BLaER1 treated with 17β-estradiol and CSF1 and Interleukin-3, amounts not matched to agents 10 nM and 100 nM (cell line): ENCODE measurements around the gene BIVM.
"Not testable (repeated sequence)": the region's sequence is repeated elsewhere in the genome, so short reads cannot be mapped to it uniquely, and the experiment has no call there.

Experiments used
- H3K27ac ChIP-seq, 11 experiments: shearing (Covaris generic); formaldehyde crosslinking; 2 replicates each; pipeline ENCODE4 v1.8.1; 2022
- H3K27me3 ChIP-seq, 11 experiments: shearing (Covaris generic); formaldehyde crosslinking; 2 replicates each; pipeline ENCODE4 v1.8.1; 2022
- H3K36me3 ChIP-seq, 11 experiments: shearing (Covaris generic); formaldehyde crosslinking; 2 replicates each; pipeline ENCODE4 v1.8.1; 2022
- H3K4me1 ChIP-seq, 10 experiments: shearing (Covaris generic); formaldehyde crosslinking; 2 replicates each; pipeline ENCODE4 v1.8.1; 2022
- H3K4me2 ChIP-seq, 11 experiments: shearing (Covaris generic); formaldehyde crosslinking; 2 replicates each; pipeline ENCODE4 v1.8.1; 2022
- H3K4me3 ChIP-seq, 10 experiments: shearing (Covaris generic); formaldehyde crosslinking; 2 replicates each; pipeline ENCODE4 v1.8.1; 2022
- H3K9ac ChIP-seq, 11 experiments: shearing (Covaris generic); formaldehyde crosslinking; 2 replicates each; pipeline ENCODE4 v1.8.1; 2022
- H3K9me3 ChIP-seq, 11 experiments: shearing (Covaris generic); formaldehyde crosslinking; replicated peaks in 1 of 11; 2 replicates each; pipeline ENCODE4 v1.8.1; 2022
- H4K20me1 ChIP-seq, 11 experiments: shearing (Covaris generic); formaldehyde crosslinking; 2 replicates each; pipeline ENCODE4 v1.8.1; 2022
- Cebpa-rat ChIP-seq, 11 experiments: shearing (Covaris generic); IDR thresholded peaks; 2 replicates each; pipeline ENCODE4 v1.8.1; 2022

The BIVM gene

DNA sequence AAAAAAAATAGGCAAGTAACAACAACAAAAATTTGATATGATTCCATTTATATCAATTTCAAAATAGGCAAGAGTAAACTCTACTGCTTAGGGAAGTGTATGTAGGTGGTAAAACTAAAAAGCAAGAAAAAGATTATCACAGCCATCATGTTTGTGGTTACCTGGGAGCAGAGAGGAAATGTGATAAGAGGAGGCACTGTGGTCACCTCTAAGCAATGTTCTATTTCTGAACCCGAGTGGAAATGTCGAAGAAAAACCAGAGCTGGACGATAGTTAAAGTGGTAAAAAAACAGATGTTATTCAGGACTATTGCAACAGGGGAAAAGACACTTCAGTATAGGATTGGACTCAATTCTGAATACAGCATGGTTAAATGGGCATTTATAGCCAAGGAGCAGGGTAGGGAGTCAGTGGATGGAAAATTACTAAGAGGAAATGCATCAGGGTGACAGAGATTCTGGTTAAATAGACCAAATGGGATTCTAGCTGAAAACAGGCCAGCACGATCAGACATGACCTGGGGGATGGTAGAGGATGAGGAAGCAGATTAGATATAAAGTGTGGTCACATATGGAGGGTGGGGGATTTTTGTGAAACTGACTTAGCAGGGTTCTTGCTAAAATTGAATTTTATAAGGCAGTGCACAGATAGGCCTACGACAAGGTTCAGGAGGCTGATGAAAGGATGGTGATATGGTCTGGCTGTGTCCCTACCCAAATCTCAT lies 19.3 kb upstream of the BIVM start:
- Histone ChIP-seq H3K27ac (peak overlapping the region in 8 of 11 experiments; percentile 10 to 49 (median 24); a peak in 10 of 22 replicates), H3K4me2 (peak overlapping the region; percentile 9 to 63 (median 51)), H3K4me1 (peaks cover 11 to 20% (median 13%) of the 10 kb centered on the region in 10 experiments; a peak in 19 of 20 replicates), H3K36me3 (peaks cover 0 to 11% (median 6%) of the 10 kb centered on the region in 11 experiments; a peak in 7 of 22 replicates), H3K9ac (no peak overlapping the region; a peak in 1 of 22 replicates), H3K27me3 (no peaks in the 10 kb centered on the region), H4K20me1 (no peaks in the 10 kb centered on the region), H3K9me3 (peaks cover 16 to 25% (median 22%) of the 10 kb centered on the region in 11 experiments), H3K4me3 (no peak overlapping the region)
- TF ChIP-seq Cebpa-rat (IDR thresholded peaks at IDR 0.05): no peak

GRCh38 chr13:102780656-102781055 lies 18.3 kb upstream of the BIVM start:
- H3K9ac ChIP-seq, H3K27me3 ChIP-seq, H4K20me1 ChIP-seq, H3K27ac ChIP-seq, H3K4me3 ChIP-seq: not testable (repeated sequence)
- Histone ChIP-seq H3K36me3 (peaks cover 0 to 11% (median 6%) of the 10 kb centered on the region in 11 experiments; a peak in 7 of 22 replicates), H3K9me3 (peaks cover 16 to 25% (median 22%) of the 10 kb centered on the region in 11 experiments), H3K4me1 (peaks cover 11 to 20% (median 13%) of the 10 kb centered on the region in 10 experiments; a peak in 19 of 20 replicates), H3K4me2 (0 out of 22 replicates have a peak overlapping the region, but pooled peaks of 1 of the 11 experiments have one; percentile 9)

DNA sequence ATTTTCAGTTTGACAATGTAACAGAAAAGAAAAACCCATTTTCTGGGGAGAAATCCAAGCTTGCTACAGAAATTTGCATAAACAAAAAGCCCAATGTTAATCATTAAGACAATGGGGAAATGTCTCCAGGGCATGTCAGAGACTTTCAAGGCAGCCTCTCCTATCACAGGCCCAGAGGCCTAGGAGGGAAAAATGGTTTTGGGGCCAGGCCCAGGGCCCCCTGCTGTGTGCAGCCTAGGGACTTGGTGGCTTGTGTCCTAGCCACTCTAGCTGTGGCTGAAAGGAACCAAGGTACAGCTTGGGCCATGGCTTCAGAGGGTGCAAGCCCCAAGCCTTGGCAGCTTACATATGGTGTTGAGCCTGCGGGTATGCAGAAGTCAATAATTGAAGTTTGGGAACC lies 17.3 kb upstream of the BIVM start:
- Histone ChIP-seq H3K9me3 (peaks cover 16 to 25% (median 22%) of the 10 kb centered on the region in 11 experiments), H3K27me3 (no peaks in the 10 kb centered on the region)

GRCh38 chr13:102784483-102784882 lies 14.4 kb upstream of the BIVM start:
- H3K36me3 ChIP-seq: peaks cover 0 to 11% (median 6%) of the 10 kb centered on the region in 11 experiments; a peak in 7 of 22 replicates
- no peaks in the 10 kb centered on the region for H4K20me1 ChIP-seq
- H3K4me3 ChIP-seq: no peak overlapping the region

More for the DNA sequence above, 17.3 kb upstream of the BIVM start:
- no peak overlapping the region for H3K9ac ChIP-seq
- H3K4me3 ChIP-seq: no peak overlapping the region
- H3K4me1 ChIP-seq: peaks cover 11 to 20% (median 13%) of the 10 kb centered on the region in 10 experiments; a peak in 19 of 20 replicates
- H3K36me3 ChIP-seq: peaks cover 0 to 11% (median 6%) of the 10 kb centered on the region in 11 experiments; a peak in 7 of 22 replicates
- no peaks in the 10 kb centered on the region for H4K20me1 ChIP-seq
- no peak overlapping the region for H3K27ac ChIP-seq
- TF ChIP-seq Cebpa-rat (IDR thresholded peaks at IDR 0.05): no peak
- no peak overlapping the region for H3K4me2 ChIP-seq

GRCh38 chr13:102788683-102789082 lies 10.2 kb upstream of the BIVM start:
- H3K4me1 ChIP-seq: no peaks in the 10 kb centered on the region
- TF ChIP-seq Cebpa-rat (IDR thresholded peaks at IDR 0.05): no peak
- no peaks in the 10 kb centered on the region for H3K27me3 ChIP-seq
- no peaks in the 10 kb centered on the region for H3K36me3 ChIP-seq
- H4K20me1 ChIP-seq: no peaks in the 10 kb centered on the region
- H3K27ac ChIP-seq: no peak overlapping the region
- H3K4me3 ChIP-seq: no peak overlapping the region
- H3K9ac ChIP-seq: no peak overlapping the region
- H3K4me2 ChIP-seq: no peak overlapping the region
- no peaks in the 10 kb centered on the region for H3K9me3 ChIP-seq

More at GRCh38 chr13:102784483-102784882, 14.4 kb upstream of the BIVM start:
- H3K4me1 ChIP-seq: peaks cover 4 to 16% (median 7%) of the 10 kb centered on the region in 10 experiments; a peak in 18 of 20 replicates
- H3K9me3 ChIP-seq: peaks cover 16 to 25% (median 22%) of the 10 kb centered on the region in 11 experiments
- no peak overlapping the region for H3K4me2 ChIP-seq
- no peak overlapping the region for H3K27ac ChIP-seq
- no peaks in the 10 kb centered on the region for H3K27me3 ChIP-seq
- TF ChIP-seq Cebpa-rat (IDR thresholded peaks at IDR 0.05): no peak
- H3K9ac ChIP-seq: no peak overlapping the region

- no peak for TF ChIP-seq Cebpa-rat (IDR thresholded peaks at IDR 0.05)
- Histone ChIP-seq H3K4me2 (no peak overlapping the region), H3K36me3 (no peaks in the 10 kb centered on the region), H3K27me3 (peaks cover 0 to 8% (median 3%) of the 10 kb centered on the region in 11 experiments; a peak in 13 of 22 replicates), H3K27ac (no peak overlapping the region), H3K4me3 (no peak overlapping the region), H4K20me1 (no peaks in the 10 kb centered on the region), H3K9ac (no peak overlapping the region), H3K9me3 (no peaks in the 10 kb centered on the region), H3K4me1 (no peaks in the 10 kb centered on the region)
Observed at GRCh38 chr13:102792396-102792795, 6.5 kb upstream of the BIVM start.

- H3K4me2 ChIP-seq: no peak overlapping the region
- no peak overlapping the region for H3K9ac ChIP-seq
- no peak overlapping the region for H3K4me3 ChIP-seq
- no peak overlapping the region for H3K27ac ChIP-seq
- TF ChIP-seq Cebpa-rat (IDR thresholded peaks at IDR 0.05): no peak
- H3K36me3 ChIP-seq: no peaks in the 10 kb centered on the region
- H3K9me3 ChIP-seq: peaks cover 4 to 8% (median 5%) of the 10 kb centered on the region in 11 experiments; a peak in 18 of 22 replicates
- H3K4me1 ChIP-seq: no peaks in the 10 kb centered on the region
- H3K27me3 ChIP-seq: peaks cover 7 to 22% (median 16%) of the 10 kb centered on the region in 11 experiments
- no peaks in the 10 kb centered on the region for H4K20me1 ChIP-seq
Observed at GRCh38 chr13:102793611-102794355, 5.1 kb upstream of the BIVM start.

GRCh38 chr13:102799426-102800144 lies 666 bp downstream of the BIVM start:
- Histone ChIP-seq H4K20me1 (no peaks in the 10 kb centered on the region), H3K27me3 (peaks cover 27 to 51% (median 43%) of the 10 kb centered on the region in 11 experiments), H3K9ac (peak overlapping the region; percentile 67 to 83 (median 78); a peak in 21 of 22 replicates), H3K4me2 (peak overlapping the region; percentile 76 to 87 (median 83)), H3K4me1 (peaks cover 0 to 9% (median 0%) of the 10 kb centered on the region in 10 experiments; a peak in 4 of 20 replicates), H3K4me3 (peak overlapping the region; percentile 60 to 74 (median 67)), H3K27ac (peak overlapping the region in 10 of 11 experiments; percentile 52 to 74 (median 64); a peak in 21 of 22 replicates), H3K36me3 (no peaks in the 10 kb centered on the region), H3K9me3 (peaks cover 24 to 29% (median 25%) of the 10 kb centered on the region in 11 experiments)
- no peak for TF ChIP-seq Cebpa-rat (IDR thresholded peaks at IDR 0.05)
